B cell (primary cell): Measurements from ENCODE around the gene PHIP. TPM values are rescaled to one million over a fixed set of nuclear protein-coding genes. Genes with fewer than 3 reads are reported as not detected.

Experiments
- ATAC-seq: fragments of 200-7000 bp; cut with Tn5 transposase; one replicate; pipeline ENCODE4 v1.10.0; 2021; ENCODE audit warnings: low read depth, mild to moderate bottlenecking, moderate number of reproducible peaks, moderate library complexity
- CTCF ChIA-PET: fragments of 350-600 bp; sonication (Branson Sonifier 250); formaldehyde crosslinking; loops from one replicate; lab custom pipeline; 2021; ENCODE audit warnings: antibody characterized with exemption, inconsistent platforms; lab: Charles Lee
- POLR2A ChIA-PET: fragments of 350-600 bp; sonication (Branson Sonifier 250); formaldehyde crosslinking; loops from one replicate; lab custom pipeline; 2021; ENCODE audit warnings: antibody characterized with exemption; lab: Charles Lee
- DNase-seq: peaks from one replicate; pipeline ENCODE4 v3.0.0; 2013
- H2AFZ ChIP-seq: 2 replicates; pipeline ENCODE4 v1.6.1; 2012; ENCODE audit warnings: mild to moderate bottlenecking, low read depth, low read length; ENCODE audit not compliant: insufficient read depth, poor library complexity, severe bottlenecking
- H3K27ac ChIP-seq, 2 donors: 1 replicate in 1 of 2; 2 replicates in 1 of 2; pipeline ENCODE4 v1.5.1; 2012 to 2013; ENCODE audit warnings: low read length in 2 of 2, mild to moderate bottlenecking in 2 of 2, moderate library complexity in 1 of 2
- H3K27me3 ChIP-seq, 4 experiments: fragments of 200-600 bp in 1 of 4; sonication (generic) in 1 of 4; replicated peaks in 1 of 4; 1 replicate in 2 of 4; 2 replicates in 2 of 4; pipeline versions ENCODE4 v1.6.1 to v1.7.0; 2013 to 2016; ENCODE audit warnings: low read length in 3 of 4, mild to moderate bottlenecking in 2 of 4, mixed read lengths in 1 of 4, moderate library complexity in 1 of 4; ENCODE audit not compliant: insufficient read depth in 4 of 4, control insufficient read depth in 3 of 4; ENCODE audit errors: control extremely low read depth in 1 of 4
- H3K36me3 ChIP-seq, 2 experiments: replicated peaks in 1 of 2; 1 replicate in 1 of 2; 2 replicates in 1 of 2; pipeline versions ENCODE4 v1.6.1 to v1.7.1; 2013; ENCODE audit warnings: low read length in 1 of 2; ENCODE audit not compliant: insufficient read depth in 2 of 2, control insufficient read depth in 1 of 2; ENCODE audit errors: control extremely low read depth in 1 of 2, extremely low read depth in 1 of 2
- H3K4me1 ChIP-seq, 2 donors: fragments of 200-600 bp in 1 of 2; sonication (generic) in 1 of 2; 1 replicate in 1 of 2; 2 replicates in 1 of 2; pipeline versions ENCODE4 v1.5.1 to v1.6.1; 2013 to 2017; ENCODE audit warnings: low read length in 2 of 2; ENCODE audit not compliant: control insufficient read depth in 2 of 2, insufficient read depth in 2 of 2
- H3K4me2 ChIP-seq: replicated peaks from 2 replicates; pipeline ENCODE3; 2012; ENCODE audit warnings: mild to moderate bottlenecking, low read depth, low read length; ENCODE audit not compliant: poor library complexity, severe bottlenecking
- H3K4me3 ChIP-seq, 5 experiments: fragments of 200-600 bp in 1 of 5; sonication (generic) in 1 of 5; 1 replicate in 3 of 5; 2 replicates in 2 of 5; pipeline versions ENCODE4 v1.5.1 to v1.7.0; 2011 to 2016; ENCODE audit warnings: low read length in 4 of 5, mild to moderate bottlenecking in 4 of 5, low read depth in 2 of 5, control low read depth in 1 of 5, moderate library complexity in 1 of 5; ENCODE audit not compliant: insufficient read depth in 1 of 5; ENCODE audit errors: control extremely low read depth in 1 of 5, extremely low read depth in 1 of 5
- H3K79me2 ChIP-seq: fragments of 200-600 bp; sonication (generic); one replicate; pipeline ENCODE4 v1.6.0; 2016; ENCODE audit warnings: low read length; ENCODE audit not compliant: control insufficient read depth, insufficient read depth
- H3K9ac ChIP-seq: fragments of 200-600 bp; sonication (generic); 2 replicates; pipeline ENCODE4 v1.6.1; 2017; ENCODE audit warnings: mild to moderate bottlenecking, low read length, moderate library complexity
- H3K9me3 ChIP-seq, 3 donors: one replicate each; pipeline versions ENCODE4 v1.6.1 to v1.7.1; 2013; ENCODE audit warnings: low read length in 2 of 3; ENCODE audit not compliant: control insufficient read depth in 2 of 3, insufficient read depth in 1 of 3; ENCODE audit errors: control extremely low read depth in 1 of 3
- H4K20me1 ChIP-seq: 2 replicates; pipeline ENCODE4 v1.6.0; 2012; ENCODE audit warnings: mild to moderate bottlenecking, low read length; ENCODE audit not compliant: insufficient read depth, control insufficient read depth, poor library complexity, severe bottlenecking
- H3K27ac Mint-ChIP-seq: one replicate; pipeline ENCODE4 v1.8.0; 2021; ENCODE audit warnings: mixed read lengths
- H3K27me3 Mint-ChIP-seq: one replicate; pipeline ENCODE4 v1.8.0; 2021; ENCODE audit warnings: mixed read lengths
- H3K4me1 Mint-ChIP-seq: one replicate; pipeline ENCODE4 v1.8.0; 2021; ENCODE audit warnings: mixed read lengths
- H3K4me3 Mint-ChIP-seq: one replicate; pipeline ENCODE4 v1.8.0; 2021; ENCODE audit warnings: mixed read lengths
- H3K9me3 Mint-ChIP-seq: one replicate; pipeline ENCODE4 v1.8.0; 2022; ENCODE audit warnings: mixed read lengths; ENCODE audit not compliant: insufficient read depth
- EZH2 ChIP-seq: IDR thresholded peaks from 2 replicates; pipeline ENCODE4 v1.6.1; 2012; ENCODE audit warnings: borderline replicate concordance, low read depth, mild to moderate bottlenecking, moderate library complexity, low read length; ENCODE audit not compliant: insufficient read depth, poor library complexity, severe bottlenecking
- WGBS: methylation state at CpG from one replicate; pipeline ENCODE4 v1.1.5; 2013; ENCODE audit warnings: missing lambda C conversion rate; ENCODE audit not compliant: insufficient coverage; 5-methylcytosine and 5-hydroxymethylcytosine counted together
- intact Hi-C: fragments of 100-400 bp; cut with micrococcal nuclease; formaldehyde crosslinking; loops from one replicate; pipeline ENCODE4 v1.10.0; 2022
- polyA plus RNA-seq: library from polyadenylated mRNA; depleted of rRNA; stranded (reverse); fragments of >200 nt; gene quantifications from 2 replicates; pipeline ENCODE4 v1.2.3, GENCODE V29; 2012
- total RNA-seq, 2 donors: library from RNA; stranded (reverse); fragments of 120-200 nt in 1 of 2; gene quantifications; 1 replicate in 1 of 2; 2 replicates in 1 of 2; pipeline versions ENCODE4 v1.2.3 to v1.2.4, GENCODE V29; 2013 to 2022
- TF ChIP-seq, protein P1 (sequence below): fragments of 200-600 bp; IDR thresholded peaks from one replicate; pipeline ENCODE4 v1.8.0; 2022; ENCODE audit warnings: antibody characterized with exemption, mild to moderate bottlenecking

PHIP gene
- total and polyA plus RNA-seq, 2 donors (not counting 1 experiment from before 2014, with no cell fraction given) = 7.4 to 52.7 TPM

DNA sequence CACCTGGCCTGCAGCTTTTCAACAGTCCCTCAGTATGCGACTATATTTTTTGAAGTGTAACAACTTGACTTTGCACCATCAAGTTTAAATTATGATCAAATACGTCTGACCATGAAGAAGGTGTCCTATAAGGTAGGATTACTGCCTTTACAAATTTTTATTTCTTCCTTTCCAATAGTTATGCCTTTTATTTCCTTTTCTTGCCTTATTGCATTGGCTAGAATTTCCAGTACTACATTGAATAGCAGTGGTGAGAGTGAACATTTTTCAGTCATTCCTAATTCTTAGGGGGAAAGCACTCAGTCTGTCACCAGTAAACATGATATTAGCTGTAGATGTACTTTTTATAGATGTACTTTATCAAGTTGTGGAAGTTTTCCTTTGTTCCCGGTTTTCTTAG lies 129.3 kb downstream of the PHIP start:
- TF ChIP-seq EZH2 = no peak
- TF ChIP-seq, protein P1, sequence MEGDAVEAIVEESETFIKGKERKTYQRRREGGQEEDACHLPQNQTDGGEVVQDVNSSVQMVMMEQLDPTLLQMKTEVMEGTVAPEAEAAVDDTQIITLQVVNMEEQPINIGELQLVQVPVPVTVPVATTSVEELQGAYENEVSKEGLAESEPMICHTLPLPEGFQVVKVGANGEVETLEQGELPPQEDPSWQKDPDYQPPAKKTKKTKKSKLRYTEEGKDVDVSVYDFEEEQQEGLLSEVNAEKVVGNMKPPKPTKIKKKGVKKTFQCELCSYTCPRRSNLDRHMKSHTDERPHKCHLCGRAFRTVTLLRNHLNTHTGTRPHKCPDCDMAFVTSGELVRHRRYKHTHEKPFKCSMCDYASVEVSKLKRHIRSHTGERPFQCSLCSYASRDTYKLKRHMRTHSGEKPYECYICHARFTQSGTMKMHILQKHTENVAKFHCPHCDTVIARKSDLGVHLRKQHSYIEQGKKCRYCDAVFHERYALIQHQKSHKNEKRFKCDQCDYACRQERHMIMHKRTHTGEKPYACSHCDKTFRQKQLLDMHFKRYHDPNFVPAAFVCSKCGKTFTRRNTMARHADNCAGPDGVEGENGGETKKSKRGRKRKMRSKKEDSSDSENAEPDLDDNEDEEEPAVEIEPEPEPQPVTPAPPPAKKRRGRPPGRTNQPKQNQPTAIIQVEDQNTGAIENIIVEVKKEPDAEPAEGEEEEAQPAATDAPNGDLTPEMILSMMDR = no peak
- CTCF ChIA-PET = no interaction called here
- Histone ChIP-seq H3K79me2 (no peaks in the 10 kb centered on the region), H3K4me2 (no peak overlapping the region), H3K4me1 (no peaks in the 10 kb centered on the region), H2AFZ (no peak overlapping the region), H3K9ac (no peak overlapping the region), H3K27ac (no peak overlapping the region), H3K36me3 (peaks cover 4 to 90% of the 10 kb centered on the region in 2 experiments), H3K27me3 (no peaks in the 10 kb centered on the region), H3K9me3 (peaks cover 1 to 10% (median 9%) of the 10 kb centered on the region in 3 donors), H3K4me3 (no peak overlapping the region), H4K20me1 (no peaks in the 10 kb centered on the region)
- ATAC-seq = no peak
- no peaks in the 10 kb centered on the region for H3K4me1 Mint-ChIP-seq
- H3K9me3 Mint-ChIP-seq = peaks cover 12% of the 10 kb centered on the region
- no peak for DNase-seq
- POLR2A ChIA-PET = no interaction called here
- intact Hi-C loops = no loop called here
- WGBS = 100% methylated on average over 1 of the region's 3 CpGs
- no peaks in the 10 kb centered on the region for H3K27me3 Mint-ChIP-seq
- H3K27ac Mint-ChIP-seq = no peak overlapping the region
- no peak overlapping the region for H3K4me3 Mint-ChIP-seq

DNA sequence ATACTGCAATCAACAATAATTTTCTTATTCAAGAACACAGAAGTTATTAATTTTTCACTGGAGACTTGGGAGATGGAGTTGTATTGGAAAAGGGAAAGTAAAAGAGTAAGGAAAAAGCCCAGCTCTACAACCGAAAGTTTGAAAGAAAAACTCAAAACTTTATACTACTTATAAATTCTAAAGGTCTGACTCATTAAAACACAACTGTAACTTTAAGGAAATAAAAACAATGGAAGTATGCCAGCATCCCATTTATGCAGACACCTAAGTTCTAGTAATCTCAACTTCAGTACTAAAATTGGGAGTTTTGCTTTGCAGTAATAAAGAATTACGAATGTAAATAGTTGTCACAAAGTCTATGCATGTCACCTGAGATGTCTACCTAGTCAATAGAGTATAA lies 130.1 kb downstream of the PHIP start:
- ATAC-seq = no peak
- no peaks in the 10 kb centered on the region for H3K27me3 ChIP-seq
- no peak overlapping the region for H3K27ac ChIP-seq
- no peaks in the 10 kb centered on the region for H3K4me1 ChIP-seq
- H3K9ac ChIP-seq = no peak overlapping the region
- H3K27ac Mint-ChIP-seq = no peak overlapping the region
- no CpG with 5 or more reads among the region's 2 CpGs for WGBS
- intact Hi-C loops = no loop called here
- H3K4me3 Mint-ChIP-seq = no peak overlapping the region
- H2AFZ ChIP-seq = no peak overlapping the region
- no peak overlapping the region for H3K4me2 ChIP-seq
- ChIA-PET POLR2A (no interaction called here), CTCF (interaction anchor here (0.6 kb wide), 1 partner anchor 75 kb away, joined by 4 read pairs; no protein-coding TSS in a partner anchor)
- H3K36me3 ChIP-seq = peaks cover 1 to 89% of the 10 kb centered on the region in 2 experiments
- no peak for TF ChIP-seq EZH2
- TF ChIP-seq, protein P1 = no peak
- no peaks in the 10 kb centered on the region for H4K20me1 ChIP-seq
- no peaks in the 10 kb centered on the region for H3K79me2 ChIP-seq
- no peak overlapping the region for H3K4me3 ChIP-seq
- H3K4me1 Mint-ChIP-seq = no peaks in the 10 kb centered on the region
- H3K9me3 ChIP-seq = peaks cover 1 to 10% (median 9%) of the 10 kb centered on the region in 3 donors
- H3K9me3 Mint-ChIP-seq = peaks cover 12% of the 10 kb centered on the region
- no peak for DNase-seq
- H3K27me3 Mint-ChIP-seq = no peaks in the 10 kb centered on the region
